ENCODE measurements around the gene RHEX.

Gene RHEX

DNA sequence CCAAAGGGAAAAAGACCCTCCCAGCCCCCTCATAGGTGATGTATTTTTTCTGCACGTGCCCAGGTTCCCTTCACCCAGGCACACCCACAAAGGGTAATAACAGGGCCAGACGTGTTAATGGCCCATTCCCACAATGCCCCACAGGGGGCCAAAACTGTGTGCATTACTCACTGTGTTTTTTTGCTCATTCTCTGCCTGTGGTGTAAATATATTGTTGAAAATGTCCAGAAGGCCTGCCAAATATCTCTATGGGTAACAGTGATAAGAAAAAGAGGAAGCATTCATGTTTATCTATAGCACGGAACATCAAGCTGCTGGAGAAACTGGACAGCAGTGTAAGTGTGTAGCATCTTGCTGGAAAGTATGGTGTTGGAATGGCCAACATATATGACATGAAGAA, 21.9 kb downstream of the RHEX start:
- TF ChIP-seq, protein P1, sequence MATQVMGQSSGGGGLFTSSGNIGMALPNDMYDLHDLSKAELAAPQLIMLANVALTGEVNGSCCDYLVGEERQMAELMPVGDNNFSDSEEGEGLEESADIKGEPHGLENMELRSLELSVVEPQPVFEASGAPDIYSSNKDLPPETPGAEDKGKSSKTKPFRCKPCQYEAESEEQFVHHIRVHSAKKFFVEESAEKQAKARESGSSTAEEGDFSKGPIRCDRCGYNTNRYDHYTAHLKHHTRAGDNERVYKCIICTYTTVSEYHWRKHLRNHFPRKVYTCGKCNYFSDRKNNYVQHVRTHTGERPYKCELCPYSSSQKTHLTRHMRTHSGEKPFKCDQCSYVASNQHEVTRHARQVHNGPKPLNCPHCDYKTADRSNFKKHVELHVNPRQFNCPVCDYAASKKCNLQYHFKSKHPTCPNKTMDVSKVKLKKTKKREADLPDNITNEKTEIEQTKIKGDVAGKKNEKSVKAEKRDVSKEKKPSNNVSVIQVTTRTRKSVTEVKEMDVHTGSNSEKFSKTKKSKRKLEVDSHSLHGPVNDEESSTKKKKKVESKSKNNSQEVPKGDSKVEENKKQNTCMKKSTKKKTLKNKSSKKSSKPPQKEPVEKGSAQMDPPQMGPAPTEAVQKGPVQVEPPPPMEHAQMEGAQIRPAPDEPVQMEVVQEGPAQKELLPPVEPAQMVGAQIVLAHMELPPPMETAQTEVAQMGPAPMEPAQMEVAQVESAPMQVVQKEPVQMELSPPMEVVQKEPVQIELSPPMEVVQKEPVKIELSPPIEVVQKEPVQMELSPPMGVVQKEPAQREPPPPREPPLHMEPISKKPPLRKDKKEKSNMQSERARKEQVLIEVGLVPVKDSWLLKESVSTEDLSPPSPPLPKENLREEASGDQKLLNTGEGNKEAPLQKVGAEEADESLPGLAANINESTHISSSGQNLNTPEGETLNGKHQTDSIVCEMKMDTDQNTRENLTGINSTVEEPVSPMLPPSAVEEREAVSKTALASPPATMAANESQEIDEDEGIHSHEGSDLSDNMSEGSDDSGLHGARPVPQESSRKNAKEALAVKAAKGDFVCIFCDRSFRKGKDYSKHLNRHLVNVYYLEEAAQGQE (IDR thresholded peaks at IDR 0.05; ENCODE audit: insufficient read depth in 1 of 2, low read depth in 2 of 2, low read length in 2 of 2): no peak
- TF ChIP-seq FOXP2 (optimal IDR thresholded peaks at IDR 0.05; ENCODE audit: borderline replicate concordance, extremely low read depth, extremely low read length, insufficient read depth) (no peak), POLR2AphosphoS5 (IDR thresholded peaks at IDR 0.05; ENCODE audit: low read depth, low read length) (no peak), SIN3A (IDR thresholded peaks at IDR 0.05; ENCODE audit: borderline replicate concordance, insufficient read depth, low read length) (no peak), TAF1 (IDR thresholded peaks at IDR 0.05; ENCODE audit: borderline replicate concordance, insufficient read depth, low read length) (no peak)

DNA sequence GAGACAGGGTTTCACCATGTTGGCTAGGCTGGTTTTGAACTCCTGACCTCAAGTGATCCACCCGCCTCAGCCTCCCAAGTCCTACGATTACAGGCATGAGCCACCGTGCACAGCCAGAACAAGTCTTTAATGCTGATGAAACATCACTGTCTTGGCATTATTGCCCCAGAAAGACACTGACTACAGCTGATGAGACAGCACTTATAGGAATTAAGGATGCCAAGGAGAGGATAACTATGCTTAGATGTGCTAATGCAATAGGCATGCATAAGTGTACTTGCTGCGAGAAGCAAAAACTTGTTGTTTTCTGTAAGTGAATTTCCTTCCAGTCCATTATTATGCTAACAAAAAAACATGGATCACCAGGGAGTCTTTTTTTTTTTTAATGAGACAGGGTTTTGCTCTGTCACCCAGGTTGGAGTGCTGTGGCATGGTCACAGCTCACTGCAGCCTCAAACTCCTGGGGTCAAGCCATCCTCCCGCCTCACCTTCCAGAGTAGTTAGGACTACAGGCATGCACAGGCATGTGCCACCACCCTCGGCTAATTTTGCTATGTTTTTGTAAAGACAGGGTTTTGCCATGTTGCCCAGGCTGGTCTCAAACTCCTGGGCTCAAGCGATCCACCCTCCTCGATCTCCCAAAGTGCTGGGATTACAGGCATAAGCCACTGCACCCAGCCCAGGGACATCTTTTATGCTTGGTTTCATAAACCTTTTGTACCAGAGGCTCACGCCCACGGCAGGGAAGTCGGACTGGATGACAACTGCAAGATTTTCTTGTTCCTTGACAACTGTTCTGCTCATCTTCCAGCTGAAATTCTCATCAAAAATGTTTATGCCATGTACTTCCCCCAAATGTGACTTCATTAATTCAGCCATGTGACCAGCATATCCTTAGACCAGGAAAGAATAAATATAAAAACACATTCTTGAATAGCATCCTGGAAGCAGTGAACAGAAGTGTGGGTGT, 23.1 kb downstream of the RHEX start:
- TF ChIP-seq, protein P1 (IDR thresholded peaks at IDR 0.05; ENCODE audit: insufficient read depth in 1 of 2, low read depth in 2 of 2, low read length in 2 of 2): no peak
- TF ChIP-seq POLR2AphosphoS5 (IDR thresholded peaks at IDR 0.05; ENCODE audit: low read depth, low read length): no peak
- no peak for TF ChIP-seq TAF1 (IDR thresholded peaks at IDR 0.05; ENCODE audit: borderline replicate concordance, insufficient read depth, low read length)
- no peak for TF ChIP-seq FOXP2 (optimal IDR thresholded peaks at IDR 0.05; ENCODE audit: borderline replicate concordance, extremely low read depth, extremely low read length, insufficient read depth)
- no peak for TF ChIP-seq SIN3A (IDR thresholded peaks at IDR 0.05; ENCODE audit: borderline replicate concordance, insufficient read depth, low read length)

DNA sequence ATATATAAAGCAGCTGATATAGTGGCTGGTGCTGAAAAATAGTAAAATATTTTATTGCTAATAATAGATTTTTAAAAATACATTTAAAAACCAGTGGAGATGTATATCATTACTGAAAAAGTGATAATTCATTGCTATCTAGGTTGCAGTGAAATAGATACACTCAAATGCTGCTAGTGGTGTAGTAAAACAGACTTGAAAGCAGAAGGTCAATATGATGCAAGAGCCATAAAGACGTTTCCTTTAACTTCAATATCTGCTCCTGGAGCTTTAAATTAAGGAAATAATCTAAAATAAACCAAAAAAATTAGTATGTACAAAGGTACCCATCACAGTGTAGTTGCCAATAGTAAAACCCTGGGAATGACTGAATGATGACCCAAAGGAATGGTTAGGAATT, 26.2 kb downstream of the RHEX start:
- no peak for TF ChIP-seq FOXP2 (optimal IDR thresholded peaks at IDR 0.05; ENCODE audit: borderline replicate concordance, extremely low read depth, extremely low read length, insufficient read depth)
- TF ChIP-seq, protein P1 (IDR thresholded peaks at IDR 0.05; ENCODE audit: insufficient read depth in 1 of 2, low read depth in 2 of 2, low read length in 2 of 2): no peak
- TF ChIP-seq TAF1 (IDR thresholded peaks at IDR 0.05; ENCODE audit: borderline replicate concordance, insufficient read depth, low read length): no peak
- TF ChIP-seq SIN3A (IDR thresholded peaks at IDR 0.05; ENCODE audit: borderline replicate concordance, insufficient read depth, low read length): no peak
- no peak for TF ChIP-seq POLR2AphosphoS5 (IDR thresholded peaks at IDR 0.05; ENCODE audit: low read depth, low read length)

DNA sequence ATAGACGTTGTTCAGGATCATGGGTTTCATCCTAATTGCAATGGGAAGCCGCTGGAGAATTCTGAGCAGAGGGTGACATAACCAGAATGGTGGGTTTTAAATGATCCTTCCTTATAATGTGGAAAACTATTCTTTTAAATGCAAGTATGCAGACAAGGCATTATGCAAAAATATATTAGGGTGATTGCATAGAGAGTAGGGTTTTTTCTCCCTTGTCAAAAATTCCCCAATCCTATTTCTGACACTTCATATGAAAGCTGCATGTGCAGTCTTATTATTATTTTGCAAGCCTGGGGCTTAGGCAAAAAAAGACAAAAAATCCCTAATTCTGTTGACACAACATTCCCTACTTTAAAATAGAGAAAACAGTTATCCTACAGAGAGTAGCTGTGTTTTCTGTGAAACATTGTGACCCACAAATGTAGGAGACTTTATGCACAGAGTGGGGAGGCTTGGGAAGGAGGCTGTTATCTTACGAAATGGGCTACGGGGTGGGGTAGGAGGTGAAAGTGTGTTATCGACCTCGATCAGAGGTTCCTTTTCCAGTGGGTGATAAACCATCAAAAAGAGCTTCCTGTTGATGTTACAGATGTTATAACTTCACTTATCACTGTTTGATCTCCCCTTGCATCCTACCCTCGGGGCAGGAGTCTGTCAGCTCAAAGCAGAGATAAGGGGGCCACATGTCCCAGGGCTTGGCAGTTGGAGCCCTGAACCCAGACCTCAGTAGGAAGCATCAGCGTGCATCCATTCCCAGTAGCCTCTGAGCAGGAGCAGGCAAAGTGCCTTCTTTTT, 27.2 kb downstream of the RHEX start:
- TF ChIP-seq, protein P1 (IDR thresholded peaks at IDR 0.05; ENCODE audit: insufficient read depth in 1 of 2, low read depth in 2 of 2, low read length in 2 of 2): no peak
- TF ChIP-seq FOXP2 (optimal IDR thresholded peaks at IDR 0.05; ENCODE audit: borderline replicate concordance, extremely low read depth, extremely low read length, insufficient read depth): no peak
- no peak for TF ChIP-seq TAF1 (IDR thresholded peaks at IDR 0.05; ENCODE audit: borderline replicate concordance, insufficient read depth, low read length)
- TF ChIP-seq SIN3A (IDR thresholded peaks at IDR 0.05; ENCODE audit: borderline replicate concordance, insufficient read depth, low read length): no peak
- TF ChIP-seq POLR2AphosphoS5 (IDR thresholded peaks at IDR 0.05; ENCODE audit: low read depth, low read length): no peak
